ENCODE data around the gene STARD9. TPM values are rescaled to one million over a fixed set of nuclear protein-coding genes. Genes with fewer than 3 reads are reported as not detected.
A peak's percentile ranks its signal among the peaks of the same experiment; 100 is the strongest.

Gene STARD9
- total RNA-seq, 1 experiment from 2014 or later = 5.0 TPM

DNA sequence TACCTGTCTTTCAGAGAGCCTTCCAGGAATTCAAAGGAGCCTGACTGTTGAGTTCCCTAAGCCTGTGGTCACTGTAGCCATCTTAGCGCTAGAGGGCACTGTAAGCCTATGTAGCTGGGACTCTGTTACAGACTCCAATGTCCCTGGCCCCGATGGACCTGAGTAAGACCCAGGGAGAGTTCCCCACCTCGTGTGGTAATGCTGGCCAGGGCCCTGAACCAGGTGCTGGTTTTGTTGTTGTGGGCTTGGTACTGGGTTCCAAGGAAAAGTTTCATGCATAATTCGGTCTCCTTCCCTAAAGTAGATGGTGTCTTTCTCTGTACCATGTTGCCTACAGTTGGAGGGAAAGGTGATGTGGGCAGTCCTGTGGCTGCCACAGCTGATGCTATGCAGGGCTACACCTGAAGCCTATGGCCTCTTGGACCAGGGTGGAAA is 129.1 kb downstream of the STARD9 start:
- Histone ChIP-seq H3K27me3 (ENCODE audit: insufficient read depth, low read length) (no peaks in the 10 kb centered on the region), H3K4me1 (ENCODE audit: control insufficient read depth in 1 of 2, insufficient read depth in 2 of 2, low read length in 2 of 2) (0 out of 4 replicates have a peak, but pooled peaks cover 0 to 3% of the 10 kb centered on the region in 2 experiments), H3K9ac (ENCODE audit: low read length) (no peak overlapping the region), H3K79me2 (ENCODE audit: insufficient read depth, low read length) (no peaks in the 10 kb centered on the region), H3K4me3 (replicated peaks in 1 of 2; ENCODE audit: low read depth in 1 of 2, low read length in 2 of 2) (no peak overlapping the region), H2AFZ (ENCODE audit: low read depth, low read length, poor library complexity, severe bottlenecking) (no peak overlapping the region), H3K36me3 (ENCODE audit: control insufficient read depth in 1 of 2, insufficient read depth in 2 of 2, low read length in 2 of 2) (no peaks in the 10 kb centered on the region), H3K9me3 (ENCODE audit: control insufficient read depth in 1 of 2, insufficient read depth in 1 of 2, low read depth in 1 of 2, low read length in 2 of 2) (0 out of 4 replicates have a peak, but pooled peaks cover 0 to 4% of the 10 kb centered on the region in 2 experiments), H3K27ac (ENCODE audit: low read depth, low read length) (no peak overlapping the region), H3K9me2 (ENCODE audit: insufficient read depth) (no peaks in the 10 kb centered on the region), H3K4me2 (ENCODE audit: low read length) (no peak overlapping the region), H4K20me1 (ENCODE audit: insufficient read depth) (no peaks in the 10 kb centered on the region)
- RAD21 ChIA-PET (ENCODE audit: low non-redundant PET in 1 of 2, low total read pairs in 2 of 2, uncharacterized antibody in 2 of 2, unreplicated experiment in 2 of 2) = no interaction called here
- CTCF ChIA-PET = interaction anchor here (1.0 to 4.7 kb wide), 3 partner anchors 10 to 582 kb away, joined by 3 to 23 read pairs (median 4); no protein-coding TSS in a partner anchor
- DNase-seq (ENCODE audit: low read depth, low spot score) (peak; percentile 47), ATAC-seq (peak; percentile 100)
- POLR2A ChIA-PET = no interaction called here
- BruUV-seq (replicated peaks) = no TSS peak
- TF ChIP-seq, protein P1, sequence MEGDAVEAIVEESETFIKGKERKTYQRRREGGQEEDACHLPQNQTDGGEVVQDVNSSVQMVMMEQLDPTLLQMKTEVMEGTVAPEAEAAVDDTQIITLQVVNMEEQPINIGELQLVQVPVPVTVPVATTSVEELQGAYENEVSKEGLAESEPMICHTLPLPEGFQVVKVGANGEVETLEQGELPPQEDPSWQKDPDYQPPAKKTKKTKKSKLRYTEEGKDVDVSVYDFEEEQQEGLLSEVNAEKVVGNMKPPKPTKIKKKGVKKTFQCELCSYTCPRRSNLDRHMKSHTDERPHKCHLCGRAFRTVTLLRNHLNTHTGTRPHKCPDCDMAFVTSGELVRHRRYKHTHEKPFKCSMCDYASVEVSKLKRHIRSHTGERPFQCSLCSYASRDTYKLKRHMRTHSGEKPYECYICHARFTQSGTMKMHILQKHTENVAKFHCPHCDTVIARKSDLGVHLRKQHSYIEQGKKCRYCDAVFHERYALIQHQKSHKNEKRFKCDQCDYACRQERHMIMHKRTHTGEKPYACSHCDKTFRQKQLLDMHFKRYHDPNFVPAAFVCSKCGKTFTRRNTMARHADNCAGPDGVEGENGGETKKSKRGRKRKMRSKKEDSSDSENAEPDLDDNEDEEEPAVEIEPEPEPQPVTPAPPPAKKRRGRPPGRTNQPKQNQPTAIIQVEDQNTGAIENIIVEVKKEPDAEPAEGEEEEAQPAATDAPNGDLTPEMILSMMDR (IDR thresholded peaks at IDR 0.05 in 2 of 3, conservative IDR thresholded peaks at IDR 0.05 in 1 of 3; ENCODE audit: borderline replicate concordance in 1 of 3, insufficient read depth in 1 of 3, low read depth in 2 of 3, low read length in 2 of 3) = peak; percentile 56 to 92 (median 91); a peak in 5 of 6 replicates
- TF ChIP-seq SRF (IDR thresholded peaks at IDR 0.05; ENCODE audit: low read depth) (no peak), RAD21 (IDR thresholded peaks at IDR 0.05; ENCODE audit: low read depth) (peak; percentile 83), SIN3A (IDR thresholded peaks at IDR 0.05; ENCODE audit: low read depth) (no peak)
- intact Hi-C loops (cut with micrococcal nuclease) = loop anchor here (1.0 to 10.0 kb wide), 3 partner anchors 222 to 580 kb away; no protein-coding TSS in a partner anchor

DNA sequence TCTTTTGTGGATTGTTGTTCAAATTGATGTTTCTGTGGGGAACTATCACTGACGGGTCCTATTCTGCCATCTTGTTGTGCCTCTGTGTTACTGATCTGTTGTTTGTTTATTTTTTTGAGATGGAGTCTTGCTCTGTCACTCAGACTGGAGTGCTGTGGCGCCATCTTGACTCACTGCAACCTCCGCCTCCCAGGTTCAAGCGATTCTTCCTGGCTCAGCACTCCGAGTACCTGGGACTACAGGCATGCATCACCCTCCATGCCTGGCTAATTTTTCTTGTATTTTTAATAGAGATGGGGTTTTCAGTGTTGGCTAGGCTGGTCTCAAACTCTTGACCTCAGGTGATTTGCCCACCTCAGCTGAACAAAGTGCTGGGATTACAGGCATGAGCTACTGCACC is 129.9 kb downstream of the STARD9 start:
- H3K4me2 ChIP-seq (ENCODE audit: low read length) = no peak overlapping the region
- H4K20me1 ChIP-seq (ENCODE audit: insufficient read depth) = no peaks in the 10 kb centered on the region
- RAD21 ChIA-PET (ENCODE audit: low non-redundant PET in 1 of 2, low total read pairs in 2 of 2, uncharacterized antibody in 2 of 2, unreplicated experiment in 2 of 2) = no interaction called here
- H3K9me3 ChIP-seq (ENCODE audit: control insufficient read depth in 1 of 2, insufficient read depth in 1 of 2, low read depth in 1 of 2, low read length in 2 of 2) = 0 out of 4 replicates have a peak, but pooled peaks cover 0 to 4% of the 10 kb centered on the region in 2 experiments
- no peak for DNase-seq (ENCODE audit: low read depth, low spot score)
- no peak for TF ChIP-seq ZFX (IDR thresholded peaks at IDR 0.05)
- TF ChIP-seq TCF7L2 (IDR thresholded peaks at IDR 0.05; ENCODE audit: borderline replicate concordance, extremely low read depth, insufficient read depth, insufficient read length) = no peak
- TF ChIP-seq CEBPB (IDR thresholded peaks at IDR 0.05; ENCODE audit: low read depth) = no peak
- no peak for TF ChIP-seq EZH2phosphoT487 (IDR thresholded peaks at IDR 0.05; ENCODE audit: borderline replicate concordance)
- no peak for TF ChIP-seq MAX (IDR thresholded peaks at IDR 0.05)
- no peak for TF ChIP-seq ZNF274 (IDR thresholded peaks at IDR 0.05; ENCODE audit: low read depth, low read length)
- no peak for TF ChIP-seq SP1 (IDR thresholded peaks at IDR 0.05; ENCODE audit: low read depth)
- no peak for TF ChIP-seq RAD21 (IDR thresholded peaks at IDR 0.05; ENCODE audit: low read depth)
- TF ChIP-seq SIN3A (IDR thresholded peaks at IDR 0.05; ENCODE audit: low read depth) = no peak
- TF ChIP-seq ELF1 (IDR thresholded peaks at IDR 0.05; ENCODE audit: borderline replicate concordance, low read depth) = no peak
- TF ChIP-seq, protein P1 (IDR thresholded peaks at IDR 0.05 in 2 of 3, conservative IDR thresholded peaks at IDR 0.05 in 1 of 3; ENCODE audit: borderline replicate concordance in 1 of 3, insufficient read depth in 1 of 3, low read depth in 2 of 3, low read length in 2 of 3) = no peak
- TF ChIP-seq POLR2A (IDR thresholded peaks at IDR 0.05; ENCODE audit: borderline replicate concordance, extremely low read depth, insufficient read depth, insufficient read length) = no peak
- no peak for TF ChIP-seq SRF (IDR thresholded peaks at IDR 0.05; ENCODE audit: low read depth)
- H3K79me2 ChIP-seq (ENCODE audit: insufficient read depth, low read length) = no peaks in the 10 kb centered on the region
- CTCF ChIA-PET = interaction anchor here (1.2 to 4.7 kb wide), 4 partner anchors 9 to 498 kb away, joined by 3 to 23 read pairs (median 4); no protein-coding TSS in a partner anchor
- H3K9ac ChIP-seq (ENCODE audit: low read length) = no peak overlapping the region
- ATAC-seq = no peak
- no peak overlapping the region for H2AFZ ChIP-seq (ENCODE audit: low read depth, low read length, poor library complexity, severe bottlenecking)
- H3K36me3 ChIP-seq (ENCODE audit: control insufficient read depth in 1 of 2, insufficient read depth in 2 of 2, low read length in 2 of 2) = no peaks in the 10 kb centered on the region
- no peaks in the 10 kb centered on the region for H3K9me2 ChIP-seq (ENCODE audit: insufficient read depth)
- H3K27me3 ChIP-seq (ENCODE audit: insufficient read depth, low read length) = no peaks in the 10 kb centered on the region
- BruUV-seq (replicated peaks) = no TSS peak
- intact Hi-C loops (cut with micrococcal nuclease) = loop anchor here (10.0 kb wide), 1 partner anchor 579 kb away; no protein-coding TSS in a partner anchor
- H3K4me1 ChIP-seq (ENCODE audit: control insufficient read depth in 1 of 2, insufficient read depth in 2 of 2, low read length in 2 of 2) = 0 out of 4 replicates have a peak, but pooled peaks cover 0 to 3% of the 10 kb centered on the region in 2 experiments
- H3K4me3 ChIP-seq (replicated peaks in 1 of 2; ENCODE audit: low read depth in 1 of 2, low read length in 2 of 2) = no peak overlapping the region
- POLR2A ChIA-PET = no interaction called here
- no peak overlapping the region for H3K27ac ChIP-seq (ENCODE audit: low read depth, low read length)
